Upper lobe of right lung (tissue), 1 donor: ENCODE results near the gene FGFBP2. TPM values are rescaled to one million over a fixed set of nuclear protein-coding genes. Genes with fewer than 3 reads are reported as not detected.
A peak's percentile ranks its signal among the peaks of the same experiment; 100 is the strongest.

ENCODE experiments used
- ATAC-seq: fragments of 200-7000 bp; cut with Tn5 transposase; one replicate; pipeline ENCODE4 v1.9.1; 2020; ENCODE audit warnings: mild to moderate bottlenecking, moderate library complexity
- DNase-seq: peaks from one replicate; pipeline ENCODE4 v3.0.0-alpha.2; 2020
- H3K27ac ChIP-seq: fragments of 200-600 bp; one replicate; pipeline ENCODE4 v1.8.0; 2022
- H3K27me3 ChIP-seq: fragments of 200-600 bp; one replicate; pipeline ENCODE4 v1.8.0; 2022; ENCODE audit warnings: mild to moderate bottlenecking
- H3K36me3 ChIP-seq: fragments of 200-600 bp; one replicate; pipeline ENCODE4 v1.8.0; 2022
- H3K4me1 ChIP-seq: fragments of 200-600 bp; one replicate; pipeline ENCODE4 v1.8.0; 2022
- H3K4me3 ChIP-seq: fragments of 200-600 bp; one replicate; pipeline ENCODE4 v1.8.0; 2022; ENCODE audit warnings: mild to moderate bottlenecking
- H3K9me3 ChIP-seq: fragments of 200-600 bp; one replicate; pipeline ENCODE4 v1.8.0; 2022
- intact Hi-C: fragments of 100-400 bp; cut with DNase I; formaldehyde crosslinking; loops from one replicate; pipeline ENCODE4 v1.11.0; 2022
- total RNA-seq: library from RNA; stranded (reverse); fragmentation: NEBNext Ultra II Directional; extraction: Animal tissue kit (Norgen Biotek cat#: 25700); gene quantifications from one replicate; pipeline ENCODE4 v1.2.1, GENCODE V29; 2021
- TF ChIP-seq, protein P1 (sequence below): fragments of 200-600 bp; IDR thresholded peaks from one replicate; pipeline ENCODE4 v1.8.0; 2022; ENCODE audit warnings: antibody characterized with exemption
- donor health status: DM: no; HTN: yes; CAD: no; lungs with severe emphysema.

The FGFBP2 gene
- total RNA-seq, 1 donor from 2014 or later = 5.6 TPM

DNA sequence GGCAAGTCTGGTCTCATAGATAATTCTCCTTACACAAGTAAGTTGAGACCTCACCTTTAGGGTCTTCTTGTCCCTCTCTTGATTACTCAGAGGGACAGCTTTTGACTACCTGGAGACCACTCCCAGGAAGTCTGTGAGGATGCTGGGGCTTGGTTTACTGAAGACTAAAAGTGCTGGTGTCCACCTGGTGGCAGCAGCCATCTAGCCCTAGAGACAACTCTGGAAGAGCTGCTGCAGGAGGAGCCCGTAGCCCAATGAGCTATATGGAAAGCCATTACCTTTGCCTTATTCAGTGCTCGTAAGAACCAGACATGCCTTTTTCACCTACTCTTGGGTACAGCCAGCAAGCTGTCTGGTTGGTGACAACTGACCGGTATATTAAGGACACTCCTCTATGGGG lies 7.3 kb downstream of the FGFBP2 start:
- no peaks in the 10 kb centered on the region for H3K4me1 ChIP-seq
- DNase-seq = no peak
- TF ChIP-seq, protein P1, sequence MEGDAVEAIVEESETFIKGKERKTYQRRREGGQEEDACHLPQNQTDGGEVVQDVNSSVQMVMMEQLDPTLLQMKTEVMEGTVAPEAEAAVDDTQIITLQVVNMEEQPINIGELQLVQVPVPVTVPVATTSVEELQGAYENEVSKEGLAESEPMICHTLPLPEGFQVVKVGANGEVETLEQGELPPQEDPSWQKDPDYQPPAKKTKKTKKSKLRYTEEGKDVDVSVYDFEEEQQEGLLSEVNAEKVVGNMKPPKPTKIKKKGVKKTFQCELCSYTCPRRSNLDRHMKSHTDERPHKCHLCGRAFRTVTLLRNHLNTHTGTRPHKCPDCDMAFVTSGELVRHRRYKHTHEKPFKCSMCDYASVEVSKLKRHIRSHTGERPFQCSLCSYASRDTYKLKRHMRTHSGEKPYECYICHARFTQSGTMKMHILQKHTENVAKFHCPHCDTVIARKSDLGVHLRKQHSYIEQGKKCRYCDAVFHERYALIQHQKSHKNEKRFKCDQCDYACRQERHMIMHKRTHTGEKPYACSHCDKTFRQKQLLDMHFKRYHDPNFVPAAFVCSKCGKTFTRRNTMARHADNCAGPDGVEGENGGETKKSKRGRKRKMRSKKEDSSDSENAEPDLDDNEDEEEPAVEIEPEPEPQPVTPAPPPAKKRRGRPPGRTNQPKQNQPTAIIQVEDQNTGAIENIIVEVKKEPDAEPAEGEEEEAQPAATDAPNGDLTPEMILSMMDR = no peak
- no peak overlapping the region for H3K4me3 ChIP-seq
- intact Hi-C loops = loop anchor here (5.0 kb wide), 1 partner anchor 73 kb away; no protein-coding TSS in a partner anchor
- H3K9me3 ChIP-seq = no peaks in the 10 kb centered on the region
- ATAC-seq = peak; percentile 5
- H3K27ac ChIP-seq = no peak overlapping the region
- H3K36me3 ChIP-seq = no peaks in the 10 kb centered on the region
- H3K27me3 ChIP-seq = no peaks in the 10 kb centered on the region

DNA sequence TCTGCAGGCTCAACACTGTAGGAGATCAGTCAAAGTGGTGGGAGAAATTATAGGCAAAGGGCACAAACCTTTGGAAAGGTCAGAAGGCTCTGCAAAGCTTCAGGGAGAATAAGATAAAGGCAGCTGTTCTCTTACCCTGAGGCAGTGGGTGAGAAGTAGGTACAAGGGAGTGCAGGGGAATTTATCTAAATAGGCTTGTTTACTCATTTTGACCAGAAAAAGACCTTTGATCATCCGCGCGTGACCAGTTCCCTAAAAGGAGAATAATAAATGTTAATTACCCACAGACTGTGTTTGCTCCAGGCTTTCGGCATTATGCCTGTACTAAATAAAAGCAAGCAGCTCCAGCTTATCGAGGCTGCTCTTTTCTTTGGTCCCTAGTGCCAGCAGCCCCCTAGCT lies 9.3 kb downstream of the FGFBP2 start:
- Histone ChIP-seq H3K27ac (no peak overlapping the region), H3K27me3 (no peaks in the 10 kb centered on the region), H3K4me3 (no peak overlapping the region), H3K36me3 (no peaks in the 10 kb centered on the region), H3K9me3 (no peaks in the 10 kb centered on the region), H3K4me1 (no peaks in the 10 kb centered on the region)
- intact Hi-C loops = no loop called here
- TF ChIP-seq, protein P1 = no peak
- ATAC-seq (no peak), DNase-seq (no peak)

DNA sequence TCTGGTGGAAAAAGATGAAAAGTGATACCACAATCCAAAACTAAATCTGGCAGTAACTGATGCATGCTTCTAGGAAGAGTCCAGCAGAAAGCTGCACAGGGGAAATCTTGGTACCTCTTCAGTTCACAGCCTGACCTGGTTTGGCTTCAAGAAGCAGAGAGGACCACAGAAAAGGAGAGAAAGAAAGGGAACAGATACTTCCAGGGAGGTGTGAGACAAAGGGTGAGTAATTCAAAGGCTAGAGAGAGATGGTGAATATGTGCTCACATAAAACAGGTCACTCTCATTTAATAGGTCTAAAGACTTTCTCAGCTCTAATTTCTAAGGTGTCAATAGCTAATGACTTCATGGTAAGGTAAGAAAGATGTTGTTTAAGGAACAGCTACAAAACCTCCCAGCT lies 11.2 kb downstream of the FGFBP2 start:
- H3K36me3 ChIP-seq = no peaks in the 10 kb centered on the region
- H3K9me3 ChIP-seq = no peaks in the 10 kb centered on the region
- no peaks in the 10 kb centered on the region for H3K4me1 ChIP-seq
- no peak for ATAC-seq
- TF ChIP-seq, protein P1 = no peak
- no peak for DNase-seq
- H3K27me3 ChIP-seq = peaks cover 3% of the 10 kb centered on the region
- no peak overlapping the region for H3K27ac ChIP-seq
- H3K4me3 ChIP-seq = no peak overlapping the region
- intact Hi-C loops = no loop called here

DNA sequence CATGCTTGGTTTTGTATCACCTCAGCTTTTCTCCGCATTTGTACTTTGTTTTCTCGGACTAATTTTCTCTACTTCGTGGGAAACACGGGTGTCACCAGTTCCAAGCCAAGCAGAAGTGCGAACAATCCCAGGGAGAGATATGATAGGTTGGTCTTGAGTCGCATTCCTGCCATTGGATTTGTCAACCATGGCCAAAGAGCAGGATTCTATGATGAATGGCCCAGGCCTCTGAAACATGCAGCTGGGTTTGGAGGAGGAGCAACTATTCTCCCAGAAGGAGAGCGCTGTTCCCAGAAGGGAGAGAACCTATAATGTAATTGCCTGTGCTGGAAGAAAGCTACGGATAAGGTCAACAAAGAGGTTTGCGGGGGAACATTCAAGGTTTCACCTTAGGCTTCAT lies 14.1 kb downstream of the FGFBP2 start:
- DNase-seq = no peak
- Histone ChIP-seq H3K27me3 (peaks cover 3% of the 10 kb centered on the region), H3K9me3 (no peaks in the 10 kb centered on the region), H3K4me3 (no peak overlapping the region), H3K27ac (no peak overlapping the region), H3K4me1 (no peaks in the 10 kb centered on the region), H3K36me3 (no peaks in the 10 kb centered on the region)
- TF ChIP-seq, protein P1 = no peak
- no peak for ATAC-seq
- intact Hi-C loops = no loop called here

DNA sequence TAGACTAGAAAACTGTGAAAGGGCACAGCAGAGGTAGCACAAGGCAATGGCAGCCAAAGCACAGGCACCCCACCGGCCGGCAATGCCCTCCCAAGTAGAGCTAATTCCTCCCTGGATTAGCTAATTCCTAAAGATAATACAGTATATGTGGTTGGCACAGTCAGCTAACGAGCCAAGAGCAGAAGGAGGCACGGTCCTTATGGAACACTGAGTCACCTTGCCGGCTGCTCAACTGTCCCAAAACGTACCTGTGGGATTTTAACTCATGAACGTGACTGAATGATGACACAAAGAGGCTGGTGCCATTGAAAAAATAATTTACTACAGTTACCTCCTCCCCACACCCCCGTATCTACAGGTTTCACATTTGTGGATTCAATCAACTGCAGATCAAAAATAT lies 15.3 kb downstream of the FGFBP2 start:
- H3K27ac ChIP-seq = no peak overlapping the region
- H3K4me3 ChIP-seq = no peak overlapping the region
- H3K27me3 ChIP-seq = peaks cover 3% of the 10 kb centered on the region
- TF ChIP-seq, protein P1 = no peak
- H3K4me1 ChIP-seq = no peaks in the 10 kb centered on the region
- intact Hi-C loops = no loop called here
- H3K36me3 ChIP-seq = no peaks in the 10 kb centered on the region
- no peaks in the 10 kb centered on the region for H3K9me3 ChIP-seq
- DNase-seq = no peak
- ATAC-seq = no peak

DNA sequence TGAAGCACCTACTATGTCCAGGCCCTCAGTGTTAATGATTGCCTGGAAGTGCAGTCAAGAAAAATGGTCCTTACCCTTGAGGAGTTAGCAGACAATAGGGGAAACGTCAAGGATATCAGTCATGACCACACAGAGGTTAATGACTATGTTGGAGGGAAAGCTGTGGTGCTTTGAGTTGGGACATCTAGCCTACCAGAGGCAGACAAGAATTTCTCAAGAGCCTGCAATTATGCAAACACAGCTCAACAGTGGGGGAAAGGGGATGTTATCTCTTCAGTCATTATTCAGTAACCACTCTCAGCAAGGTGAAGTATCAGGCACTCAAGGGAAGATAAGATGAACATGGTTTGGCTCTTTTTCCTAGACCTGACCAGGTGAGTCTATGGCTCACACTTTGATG lies 17.5 kb downstream of the FGFBP2 start:
- intact Hi-C loops = no loop called here
- Histone ChIP-seq H3K27me3 (peaks cover 3% of the 10 kb centered on the region), H3K4me3 (no peak overlapping the region), H3K36me3 (no peaks in the 10 kb centered on the region), H3K9me3 (no peaks in the 10 kb centered on the region), H3K4me1 (no peaks in the 10 kb centered on the region), H3K27ac (no peak overlapping the region)
- TF ChIP-seq, protein P1 = no peak
- DNase-seq = no peak
- peak; percentile 81 for ATAC-seq
